ENCODE results near the gene BEX4.
"Not testable (repeated sequence)": the region's sequence is repeated elsewhere in the genome, so short reads cannot be mapped to it uniquely, and the experiment has no call there.

The BEX4 gene

GRCh38 chrX:103214870-103215424 is at the start of gene BEX4:
Gene BEX4, plus strand, starts transcription at chrX:103215108. Its CDS starts 1,046 bp downstream, at chrX:103216154.
- peak; percentile 47 for DNase-seq (ENCODE audit: low spot score)

- DNase-seq (ENCODE audit: low spot score), result peak; percentile 35
Observed at GRCh38 chrX:103170216-103170615, 44.7 kb upstream of the BEX4 start.

GRCh38 chrX:103171353-103171752 is 43.6 kb upstream of the BEX4 start:
- DNase-seq (ENCODE audit: low spot score), result no peak

GRCh38 chrX:103175256-103175655 is 39.7 kb upstream of the BEX4 start:
- not testable (repeated sequence) for DNase-seq (ENCODE audit: low spot score)

- DNase-seq (ENCODE audit: low spot score), result peak; percentile 55
Observed at GRCh38 chrX:103175944-103176753, 38.8 kb upstream of the BEX4 start.

GRCh38 chrX:103177556-103177955 is 37.4 kb upstream of the BEX4 start:
- DNase-seq (ENCODE audit: low spot score), result no peak

- no peak for DNase-seq (ENCODE audit: low spot score)
Observed at GRCh38 chrX:103183912-103184311, 31.0 kb upstream of the BEX4 start.

GRCh38 chrX:103187953-103188475 is 26.9 kb upstream of the BEX4 start:
- no peak for DNase-seq (ENCODE audit: low spot score)

- peak; percentile 50 for DNase-seq (ENCODE audit: low spot score)
Observed at GRCh38 chrX:103197721-103198306, 17.1 kb upstream of the BEX4 start.

GRCh38 chrX:103198668-103199067 is 16.2 kb upstream of the BEX4 start:
- DNase-seq (ENCODE audit: low spot score), result not testable (repeated sequence)

- DNase-seq (ENCODE audit: low spot score), result no peak
Observed at GRCh38 chrX:103201041-103201440, 13.9 kb upstream of the BEX4 start.

GRCh38 chrX:103210056-103210455 is 4.9 kb upstream of the BEX4 start:
- no peak for DNase-seq (ENCODE audit: low spot score)

GRCh38 chrX:103211012-103211715 is 3.7 kb upstream of the BEX4 start:
- DNase-seq (ENCODE audit: low spot score), result peak; percentile 24

GRCh38 chrX:103212749-103213457 is 2.0 kb upstream of the BEX4 start:
- no peak for DNase-seq (ENCODE audit: low spot score)

GRCh38 chrX:103215425-103215991 is 600 bp downstream of the BEX4 start:
- no peak for DNase-seq (ENCODE audit: low spot score)

GRCh38 chrX:103220511-103221323 is 5.8 kb downstream of the BEX4 start:
- DNase-seq (ENCODE audit: low spot score), result no peak

GRCh38 chrX:103225918-103226317 is 11.0 kb downstream of the BEX4 start:
- DNase-seq (ENCODE audit: low spot score), result not testable (repeated sequence)

GRCh38 chrX:103233263-103233662 is 18.4 kb downstream of the BEX4 start:
- no peak for DNase-seq (ENCODE audit: low spot score)

GRCh38 chrX:103234869-103235268 is 20.0 kb downstream of the BEX4 start:
- DNase-seq (ENCODE audit: low spot score), result no peak

GRCh38 chrX:103235608-103236007 is 20.7 kb downstream of the BEX4 start:
- not testable (repeated sequence) for DNase-seq (ENCODE audit: low spot score)

Data from kidney capillary endothelial cell (primary cell).